Measurements from ENCODE around the gene PTPRA.

PTPRA gene

GRCh38 chr20:2840138-2840966 lies 32.9 kb upstream of the PTPRA start, which contains the start of the genes PCED1A and VPS16:
Gene PCED1A (minus strand): TSS chr20:2840655. CDS start chr20:2839912, 743 bp downstream.
Gene VPS16 (plus strand): TSS chr20:2840745. CDS start chr20:2840775, 30 bp downstream.
- Mint-ChIP-seq H3K4me1 (ENCODE audit: low read depth) (peaks cover 43% of the 10 kb centered on the region), H3K27me3 (no peaks in the 10 kb centered on the region), H3K36me3 (ENCODE audit: low read depth) (peaks cover 29% of the 10 kb centered on the region), H3K4me3 (peak within 1 kb of the TSS; percentile 88), H3K9me3 (peaks cover 3% of the 10 kb centered on the region), H3K27ac (peak within 1 kb of the TSS; percentile 98)

- H3K27me3 Mint-ChIP-seq: no peaks in the 10 kb centered on the region
- H3K4me3 Mint-ChIP-seq: peak overlapping the region; percentile 87
- H3K9me3 Mint-ChIP-seq: peaks cover 3% of the 10 kb centered on the region
- H3K36me3 Mint-ChIP-seq (ENCODE audit: low read depth): peaks cover 30% of the 10 kb centered on the region
- peak overlapping the region; percentile 86 for H3K27ac Mint-ChIP-seq
- peaks cover 46% of the 10 kb centered on the region for H3K4me1 Mint-ChIP-seq (ENCODE audit: low read depth)
Measured at GRCh38 chr20:2840967-2841531, 32.2 kb upstream of the PTPRA start.

GRCh38 chr20:2845607-2846006 lies 27.7 kb upstream of the PTPRA start:
- H3K27ac Mint-ChIP-seq: no peak overlapping the region
- H3K4me1 Mint-ChIP-seq (ENCODE audit: low read depth): peaks cover 34% of the 10 kb centered on the region
- H3K9me3 Mint-ChIP-seq: no peaks in the 10 kb centered on the region
- H3K27me3 Mint-ChIP-seq: no peaks in the 10 kb centered on the region
- H3K36me3 Mint-ChIP-seq (ENCODE audit: low read depth): peaks cover 30% of the 10 kb centered on the region
- H3K4me3 Mint-ChIP-seq: no peak overlapping the region

GRCh38 chr20:2846698-2847097 lies 26.6 kb upstream of the PTPRA start:
- peaks cover 30% of the 10 kb centered on the region for H3K4me1 Mint-ChIP-seq (ENCODE audit: low read depth)
- no peaks in the 10 kb centered on the region for H3K27me3 Mint-ChIP-seq
- H3K36me3 Mint-ChIP-seq (ENCODE audit: low read depth): peaks cover 30% of the 10 kb centered on the region
- no peaks in the 10 kb centered on the region for H3K9me3 Mint-ChIP-seq
- no peak overlapping the region for H3K4me3 Mint-ChIP-seq
- H3K27ac Mint-ChIP-seq: no peak overlapping the region

GRCh38 chr20:2847802-2848201 lies 25.5 kb upstream of the PTPRA start:
- peaks cover 30% of the 10 kb centered on the region for H3K36me3 Mint-ChIP-seq (ENCODE audit: low read depth)
- no peaks in the 10 kb centered on the region for H3K9me3 Mint-ChIP-seq
- H3K4me1 Mint-ChIP-seq (ENCODE audit: low read depth): peaks cover 41% of the 10 kb centered on the region
- H3K27me3 Mint-ChIP-seq: no peaks in the 10 kb centered on the region
- H3K4me3 Mint-ChIP-seq: no peak overlapping the region
- no peak overlapping the region for H3K27ac Mint-ChIP-seq

GRCh38 chr20:2849529-2849928 lies 23.8 kb upstream of the PTPRA start:
- no peak overlapping the region for H3K27ac Mint-ChIP-seq
- peaks cover 31% of the 10 kb centered on the region for H3K4me1 Mint-ChIP-seq (ENCODE audit: low read depth)
- no peaks in the 10 kb centered on the region for H3K9me3 Mint-ChIP-seq
- H3K27me3 Mint-ChIP-seq: no peaks in the 10 kb centered on the region
- H3K4me3 Mint-ChIP-seq: no peak overlapping the region
- H3K36me3 Mint-ChIP-seq (ENCODE audit: low read depth): peaks cover 17% of the 10 kb centered on the region

GRCh38 chr20:2851086-2851485 lies 22.2 kb upstream of the PTPRA start:
- H3K27me3 Mint-ChIP-seq: no peaks in the 10 kb centered on the region
- no peak overlapping the region for H3K4me3 Mint-ChIP-seq
- peaks cover 9% of the 10 kb centered on the region for H3K36me3 Mint-ChIP-seq (ENCODE audit: low read depth)
- H3K4me1 Mint-ChIP-seq (ENCODE audit: low read depth): peaks cover 20% of the 10 kb centered on the region
- no peak overlapping the region for H3K27ac Mint-ChIP-seq
- H3K9me3 Mint-ChIP-seq: no peaks in the 10 kb centered on the region

GRCh38 chr20:2858591-2858990 lies 14.7 kb upstream of the PTPRA start:
- H3K27me3 Mint-ChIP-seq: no peaks in the 10 kb centered on the region
- H3K4me3 Mint-ChIP-seq: no peak overlapping the region
- H3K27ac Mint-ChIP-seq: no peak overlapping the region
- H3K36me3 Mint-ChIP-seq (ENCODE audit: low read depth): peaks cover 6% of the 10 kb centered on the region
- H3K9me3 Mint-ChIP-seq: no peaks in the 10 kb centered on the region
- H3K4me1 Mint-ChIP-seq (ENCODE audit: low read depth): no peaks in the 10 kb centered on the region

- Mint-ChIP-seq H3K36me3 (ENCODE audit: low read depth) (peaks cover 10% of the 10 kb centered on the region), H3K9me3 (no peaks in the 10 kb centered on the region), H3K4me1 (ENCODE audit: low read depth) (peaks cover 3% of the 10 kb centered on the region), H3K27ac (no peak overlapping the region), H3K4me3 (no peak overlapping the region), H3K27me3 (no peaks in the 10 kb centered on the region)
Measured at GRCh38 chr20:2859330-2860121, 13.8 kb upstream of the PTPRA start.

- no peak overlapping the region for H3K4me3 Mint-ChIP-seq
- H3K36me3 Mint-ChIP-seq (ENCODE audit: low read depth): peaks cover 26% of the 10 kb centered on the region
- peak overlapping the region; percentile 58 for H3K27ac Mint-ChIP-seq
- H3K27me3 Mint-ChIP-seq: no peaks in the 10 kb centered on the region
- peaks cover 45% of the 10 kb centered on the region for H3K4me1 Mint-ChIP-seq (ENCODE audit: low read depth)
- H3K9me3 Mint-ChIP-seq: no peaks in the 10 kb centered on the region
Measured at GRCh38 chr20:2864626-2865025, 8.7 kb upstream of the PTPRA start.

- H3K9me3 Mint-ChIP-seq: no peaks in the 10 kb centered on the region
- peaks cover 45% of the 10 kb centered on the region for H3K4me1 Mint-ChIP-seq (ENCODE audit: low read depth)
- H3K27ac Mint-ChIP-seq: peak overlapping the region; percentile 58
- no peak overlapping the region for H3K4me3 Mint-ChIP-seq
- peaks cover 26% of the 10 kb centered on the region for H3K36me3 Mint-ChIP-seq (ENCODE audit: low read depth)
- no peaks in the 10 kb centered on the region for H3K27me3 Mint-ChIP-seq
Measured at GRCh38 chr20:2865101-2865500, 8.2 kb upstream of the PTPRA start.

GRCh38 chr20:2865630-2866029 lies 7.7 kb upstream of the PTPRA start:
- no peaks in the 10 kb centered on the region for H3K27me3 Mint-ChIP-seq
- peaks cover 26% of the 10 kb centered on the region for H3K36me3 Mint-ChIP-seq (ENCODE audit: low read depth)
- H3K27ac Mint-ChIP-seq: peak overlapping the region; percentile 85
- no peaks in the 10 kb centered on the region for H3K9me3 Mint-ChIP-seq
- peaks cover 50% of the 10 kb centered on the region for H3K4me1 Mint-ChIP-seq (ENCODE audit: low read depth)
- H3K4me3 Mint-ChIP-seq: peak overlapping the region; percentile 23

GRCh38 chr20:2866236-2866635 lies 7.0 kb upstream of the PTPRA start:
- no peaks in the 10 kb centered on the region for H3K9me3 Mint-ChIP-seq
- H3K27me3 Mint-ChIP-seq: no peaks in the 10 kb centered on the region
- peaks cover 56% of the 10 kb centered on the region for H3K4me1 Mint-ChIP-seq (ENCODE audit: low read depth)
- peak overlapping the region; percentile 85 for H3K27ac Mint-ChIP-seq
- H3K4me3 Mint-ChIP-seq: peak overlapping the region; percentile 4
- peaks cover 22% of the 10 kb centered on the region for H3K36me3 Mint-ChIP-seq (ENCODE audit: low read depth)

- Mint-ChIP-seq H3K9me3 (no peaks in the 10 kb centered on the region), H3K27me3 (no peaks in the 10 kb centered on the region), H3K4me1 (ENCODE audit: low read depth) (peaks cover 64% of the 10 kb centered on the region), H3K36me3 (ENCODE audit: low read depth) (peaks cover 20% of the 10 kb centered on the region), H3K27ac (peak overlapping the region; percentile 85), H3K4me3 (no peak overlapping the region)
Measured at GRCh38 chr20:2867081-2867864, 6.0 kb upstream of the PTPRA start.
